Skeletal muscle cell (primary cell): Measurements from ENCODE around the gene DNAJB7.
"Not testable (repeated sequence)": the region's sequence is repeated elsewhere in the genome, so short reads cannot be mapped to it uniquely, and the experiment has no call there.

Experiments
- DNase-seq: peaks from one replicate; pipeline ENCODE4 v3.0.0-alpha.2; 2010; ENCODE audit warnings: low read depth
- H3K4me3 ChIP-seq: 2 replicates; pipeline ENCODE4 v1.5.1; 2011; ENCODE audit warnings: low read depth, mild to moderate bottlenecking, control low read depth, low read length, moderate library complexity

The DNAJB7 gene

DNA sequence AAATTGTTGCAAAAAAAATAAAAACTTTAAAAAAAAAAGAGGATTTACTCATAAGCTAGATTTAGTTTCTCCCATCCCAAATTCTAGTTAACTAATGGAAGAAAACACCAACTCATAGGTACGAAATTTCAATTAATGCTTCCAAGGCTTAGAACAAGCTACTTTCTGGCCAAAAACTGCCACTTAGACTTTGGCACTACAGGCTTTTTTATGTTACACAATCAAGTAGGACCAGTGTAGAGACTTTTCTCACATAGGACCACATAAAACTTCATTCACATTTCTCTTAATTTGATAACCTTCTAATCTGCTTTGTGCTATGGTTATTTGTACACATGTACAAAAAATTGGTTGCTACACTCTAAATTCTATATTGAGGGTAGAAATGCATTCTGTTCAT is 8.6 kb downstream of the DNAJB7 start:
- H3K4me3 ChIP-seq = no peak overlapping the region
- DNase-seq = no peak

DNA sequence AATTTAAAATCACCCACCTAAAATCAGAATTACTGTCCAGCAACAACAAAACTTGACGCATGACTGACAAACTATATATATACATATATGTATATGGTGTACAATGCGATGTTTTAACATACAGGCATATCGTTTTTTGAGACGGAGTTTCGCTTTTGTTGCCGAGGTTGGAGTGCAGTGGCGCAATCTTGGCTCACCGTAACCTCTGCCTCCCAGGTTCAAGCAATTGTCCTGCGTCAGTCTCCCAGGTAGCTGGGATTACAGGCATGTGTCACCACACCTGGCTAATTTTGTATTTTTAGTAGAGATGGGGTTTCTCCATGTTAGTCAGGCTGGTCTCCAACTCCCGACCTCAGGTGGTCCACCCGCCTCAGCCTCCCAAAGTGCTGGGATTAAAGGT is 16.1 kb downstream of the DNAJB7 start:
- not testable (repeated sequence) for H3K4me3 ChIP-seq, DNase-seq

DNA sequence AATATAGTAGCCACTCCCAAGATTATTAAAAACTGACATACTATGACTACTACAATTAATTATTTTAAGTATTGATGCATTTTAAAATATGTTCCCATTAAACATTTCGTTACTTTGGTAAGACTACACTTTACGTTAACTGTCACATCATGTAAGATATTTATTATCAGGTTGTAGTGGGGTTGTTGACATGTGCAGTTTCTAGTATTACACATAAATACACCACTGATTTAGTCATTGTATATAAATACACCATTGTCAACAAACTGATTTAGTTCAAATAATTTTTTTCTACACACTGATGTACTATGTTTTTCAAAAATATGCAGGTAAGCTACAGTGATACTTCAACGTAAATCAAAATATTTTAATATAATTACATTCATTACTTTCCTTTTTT is 17.0 kb downstream of the DNAJB7 start:
- no peak for DNase-seq
- no peak overlapping the region for H3K4me3 ChIP-seq

DNA sequence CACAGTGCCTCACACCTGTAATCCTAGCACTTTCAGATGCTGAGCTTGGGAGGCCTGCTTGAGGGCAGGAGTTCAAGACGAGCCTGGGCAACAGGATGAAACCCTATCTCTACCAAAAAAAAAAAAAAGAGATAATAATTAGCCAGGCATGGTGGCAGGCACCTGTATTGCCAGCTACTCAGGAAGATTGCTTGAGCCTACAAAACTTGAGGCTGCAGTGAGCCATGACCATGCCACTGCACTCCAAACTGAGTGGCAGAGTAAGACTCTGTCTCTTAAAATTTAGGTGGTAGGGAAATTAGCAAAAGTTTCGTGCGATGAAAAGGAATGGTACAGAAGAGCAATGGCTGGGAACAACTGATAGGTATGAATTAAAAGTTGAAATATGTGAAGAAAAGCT is 23.4 kb downstream of the DNAJB7 start:
- DNase-seq = no peak

DNA sequence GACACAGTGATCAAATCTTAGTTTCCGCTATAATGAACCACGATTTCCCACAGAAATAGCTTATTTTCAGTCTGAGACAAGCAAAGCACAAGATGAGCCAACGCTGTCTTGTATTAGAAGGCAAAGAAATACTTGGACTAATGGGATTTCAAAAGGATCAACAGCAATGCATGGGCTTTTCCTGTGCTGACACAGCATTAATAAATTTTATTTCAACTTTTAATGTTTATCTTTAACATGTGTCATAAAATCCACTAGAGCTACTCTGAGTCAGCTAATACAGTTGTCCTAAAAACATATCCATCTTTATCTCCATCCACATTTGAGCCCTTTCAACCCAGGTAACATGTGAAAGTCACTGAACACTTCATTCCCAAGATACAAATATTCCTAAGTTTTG is 27.3 kb downstream of the DNAJB7 start:
- H3K4me3 ChIP-seq = no peak overlapping the region
- no peak for DNase-seq

More for the DNA sequence above, 23.4 kb downstream of the DNAJB7 start:
- H3K4me3 ChIP-seq = no peak overlapping the region

DNA sequence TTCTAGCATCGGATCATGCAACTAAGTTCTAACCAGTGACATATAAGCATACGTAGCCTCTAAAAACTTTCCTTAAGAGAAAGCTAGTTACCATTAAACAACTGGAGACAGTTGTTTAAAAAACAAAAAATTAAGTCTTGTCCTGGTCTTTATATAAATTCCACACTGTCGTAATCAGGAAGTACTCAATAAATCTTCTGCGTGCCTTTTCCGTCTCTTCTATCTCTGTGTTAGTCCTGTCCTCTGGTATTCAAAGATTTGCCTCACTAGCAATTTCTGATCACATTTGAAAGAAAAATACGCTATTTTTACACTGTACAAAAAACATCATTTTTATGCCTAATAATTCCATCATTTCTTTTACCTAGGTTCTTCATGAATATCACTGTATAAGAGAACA is 32.8 kb downstream of the DNAJB7 start:
- H3K4me3 ChIP-seq = no peak overlapping the region
- no peak for DNase-seq

DNA sequence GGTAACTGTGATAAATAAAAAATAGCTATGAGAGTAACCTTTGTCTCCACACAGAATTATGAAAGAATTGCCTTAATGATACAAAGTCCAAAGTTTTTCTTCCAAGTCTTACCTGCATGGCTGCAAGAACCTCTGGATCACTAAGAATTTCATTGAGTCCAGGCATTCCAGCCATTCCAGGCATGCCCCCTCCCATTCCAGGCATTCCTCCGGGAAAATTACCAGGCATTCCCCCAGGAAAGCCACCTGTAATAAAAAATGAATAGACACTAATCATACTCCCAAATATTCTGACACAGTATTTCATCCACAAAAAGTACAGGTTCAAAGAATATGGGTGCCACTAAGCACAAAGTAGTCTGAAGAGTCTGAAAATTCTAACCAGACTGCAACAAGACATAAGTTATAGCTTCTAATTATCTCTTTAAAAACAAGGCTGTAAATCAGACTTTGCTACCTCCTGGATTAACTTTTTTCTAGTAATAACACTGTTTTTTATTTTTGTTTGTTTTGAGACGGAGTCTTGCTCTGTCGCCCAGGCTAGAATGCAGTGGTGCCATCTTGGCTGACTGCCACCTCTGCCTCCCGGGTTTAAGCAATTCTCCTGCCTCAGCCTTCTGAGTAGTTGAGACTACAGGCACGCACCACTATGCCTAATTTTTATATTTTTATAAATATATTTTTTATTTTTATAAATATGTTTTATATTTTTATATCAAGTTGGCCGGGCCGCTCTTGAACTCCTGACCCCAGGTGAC is 34.8 kb downstream of the DNAJB7 start:
- no peak overlapping the region for H3K4me3 ChIP-seq
- no peak for DNase-seq

DNA sequence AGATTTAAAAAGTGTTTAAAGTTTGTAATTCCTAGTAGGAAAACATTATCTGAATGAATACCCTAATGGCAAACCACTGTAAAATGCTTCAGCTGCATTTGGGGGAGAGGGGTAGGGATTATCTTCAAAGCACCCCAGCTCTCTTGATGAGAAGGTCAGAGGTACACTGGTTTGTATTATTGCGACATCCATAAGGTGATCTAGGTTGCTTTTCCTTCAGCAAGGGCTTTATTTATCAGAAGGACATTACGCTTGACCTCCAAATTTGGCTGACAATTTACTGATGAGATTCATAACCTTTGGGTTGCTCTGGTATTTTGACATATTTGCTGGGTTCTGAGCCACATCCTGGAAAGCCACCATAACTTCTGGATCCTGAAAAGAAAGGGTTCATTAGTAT is 35.6 kb downstream of the DNAJB7 start:
- not testable (repeated sequence) for H3K4me3 ChIP-seq, DNase-seq

DNA sequence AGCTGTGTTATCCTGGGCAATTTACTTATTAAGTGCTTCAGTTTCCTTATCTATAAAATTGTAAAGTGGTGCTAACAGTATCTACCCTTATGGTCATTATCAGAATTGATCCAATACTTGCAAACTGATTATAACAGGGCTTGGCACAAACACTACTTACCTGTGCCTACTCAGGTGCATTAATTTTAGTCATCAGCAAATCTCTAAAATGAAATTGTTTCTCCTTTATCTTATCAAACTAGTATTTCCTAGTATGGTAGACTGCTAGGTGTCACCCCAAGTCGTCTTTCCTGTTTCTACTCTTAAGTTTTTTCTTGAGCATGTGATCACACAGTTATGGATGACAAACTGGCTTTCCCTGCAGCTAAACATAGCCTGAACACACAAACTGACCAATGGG is 38.5 kb downstream of the DNAJB7 start:
- no peak for DNase-seq
- H3K4me3 ChIP-seq = no peak overlapping the region

DNA sequence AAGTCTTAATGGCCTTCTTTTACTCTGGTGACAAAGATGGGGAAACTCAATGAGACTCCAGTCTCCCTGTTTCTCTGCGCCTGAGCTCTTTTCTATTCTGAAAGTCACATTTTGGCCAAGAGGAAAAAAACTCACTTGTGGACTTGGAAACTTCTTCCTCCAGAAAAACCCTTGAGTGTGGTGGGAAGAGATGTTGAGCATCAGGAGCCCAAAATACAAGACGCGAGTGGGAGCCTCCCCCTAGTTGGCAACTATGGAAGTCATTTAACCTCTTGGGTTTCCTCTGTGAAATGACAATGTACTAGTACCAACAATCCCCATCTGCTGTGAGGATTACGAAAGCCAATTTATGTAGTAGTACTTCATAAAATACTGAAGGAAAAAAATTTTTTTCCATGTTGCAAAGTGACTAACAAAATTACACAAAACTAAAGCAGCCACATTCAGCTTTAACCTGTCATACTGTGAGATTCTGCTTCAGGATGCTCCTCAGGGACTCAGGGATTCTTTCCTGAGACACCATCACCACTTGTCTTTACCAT is 42.2 kb downstream of the DNAJB7 start:
- H3K4me3 ChIP-seq = peak overlapping the region; percentile 84
- no peak for DNase-seq

DNA sequence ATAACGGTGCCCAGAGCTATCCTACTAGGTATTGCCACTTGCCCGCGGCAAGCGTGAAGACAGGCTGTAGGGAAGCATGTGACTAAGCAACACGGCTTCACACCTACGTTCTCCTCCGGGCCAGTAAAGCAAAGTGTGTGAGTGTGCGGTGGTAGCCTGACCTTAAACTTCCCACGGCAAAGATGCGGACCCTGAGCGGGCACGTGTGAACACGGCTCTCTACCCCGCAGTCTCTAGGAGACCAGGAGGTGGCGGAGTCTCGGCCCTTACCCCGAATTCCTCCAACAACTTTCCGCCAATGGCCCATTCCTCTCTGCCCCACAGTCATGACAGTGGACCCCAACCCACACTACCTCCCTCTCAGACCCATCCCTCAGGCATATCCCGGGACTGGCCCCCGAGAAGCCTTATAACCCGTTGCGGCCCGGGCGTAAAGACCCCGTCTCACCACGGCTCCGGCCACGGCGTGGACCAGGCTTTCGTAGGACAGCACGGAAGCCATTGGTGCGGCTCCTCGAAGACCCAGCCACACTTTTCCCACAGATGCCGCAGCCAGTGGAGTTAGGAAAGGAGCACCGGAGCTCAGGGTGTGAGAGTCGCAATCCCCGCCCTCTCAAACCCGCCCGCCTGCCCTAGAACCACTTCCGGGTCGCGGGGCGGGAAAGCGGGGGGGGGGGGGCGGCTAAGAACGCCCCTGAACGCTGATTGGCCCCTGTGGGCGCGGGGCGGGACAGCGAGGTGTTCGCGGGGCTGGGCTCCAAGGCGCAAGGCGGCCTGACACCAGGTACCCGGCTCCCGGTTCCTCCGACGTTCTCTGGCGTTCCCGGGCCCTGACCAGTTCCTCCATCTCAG is 42.9 kb downstream of the DNAJB7 start, which contains the start of gene SLC25A17:
Gene SLC25A17, minus strand, starts transcription at position 600 of the 852 bp plus-strand sequence. Its CDS starts 98 bp downstream, at position 502.
- peak within 1 kb of the TSS; percentile 84 for H3K4me3 ChIP-seq

DNA sequence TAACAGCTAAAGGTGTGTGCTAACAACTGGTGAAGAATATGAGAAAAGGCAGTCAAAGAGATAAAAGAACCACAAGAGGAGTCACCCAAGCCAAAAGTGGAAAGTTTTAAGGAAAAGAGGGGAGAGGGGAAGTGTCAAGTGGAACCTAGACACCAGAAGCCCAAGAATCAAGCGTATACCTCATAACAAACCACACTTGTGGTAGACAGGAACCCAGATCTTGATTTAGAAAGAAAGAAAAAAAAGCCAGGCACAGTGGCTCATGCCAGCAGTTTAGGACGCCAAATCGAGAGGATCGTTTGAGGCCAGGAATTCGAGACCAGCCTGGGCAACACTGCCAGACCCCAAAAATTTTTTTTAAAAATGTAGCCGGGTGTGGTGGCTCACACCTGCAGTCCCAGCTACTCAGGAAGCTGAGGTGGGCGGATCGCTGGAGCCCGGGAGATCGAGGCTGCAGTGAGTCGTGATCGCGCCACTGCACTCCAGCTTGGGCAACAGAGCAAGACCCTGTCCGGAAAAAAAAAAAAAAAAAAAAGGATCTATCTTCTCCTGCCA is 43.6 kb downstream of the DNAJB7 start:
- no peak for DNase-seq
- H3K4me3 ChIP-seq = peak overlapping the region; percentile 84

More for the DNA sequence above, 42.9 kb downstream of the DNAJB7 start, which contains the start of gene SLC25A17:
- DNase-seq = peak; percentile 31

DNA sequence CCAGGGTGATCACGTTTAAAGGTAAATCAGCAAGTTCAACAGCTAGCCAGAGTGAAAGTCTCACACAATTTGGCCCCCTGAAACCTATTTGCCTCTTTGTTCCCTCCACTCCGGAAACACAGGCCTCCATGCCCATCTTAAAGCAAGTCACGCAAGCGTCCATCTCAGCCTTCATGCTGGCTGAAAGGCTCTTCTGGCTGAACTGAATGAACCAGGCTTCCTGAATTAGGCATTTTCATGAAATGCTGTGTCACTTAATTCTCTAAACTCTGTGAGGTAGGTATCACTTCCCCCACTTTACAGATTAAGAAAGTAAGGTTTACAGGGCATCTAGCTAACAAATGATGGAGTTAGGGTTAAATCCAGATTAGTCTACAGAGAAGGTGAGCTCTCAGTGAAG is 44.2 kb downstream of the DNAJB7 start:
- no peak overlapping the region for H3K4me3 ChIP-seq
- no peak for DNase-seq

DNA sequence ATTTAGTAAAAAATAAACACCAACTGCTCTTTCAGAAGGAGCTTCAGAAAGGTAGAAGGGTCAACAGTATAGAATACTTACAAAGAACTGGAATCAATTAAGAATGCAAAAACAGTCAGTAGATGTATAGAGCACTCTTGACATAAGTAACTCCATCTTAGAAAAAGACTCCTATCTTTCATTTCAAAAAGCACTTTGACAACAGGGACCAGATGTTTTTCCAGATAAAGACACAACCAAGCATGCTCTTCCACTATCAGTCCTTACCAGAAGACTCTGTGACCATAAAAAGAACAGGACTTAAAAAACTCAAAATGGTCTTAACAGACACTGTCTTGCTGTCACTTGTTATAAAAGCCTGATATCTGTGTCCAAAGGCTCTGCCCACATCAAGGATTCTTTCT is 48.0 kb downstream of the DNAJB7 start:
- H3K4me3 ChIP-seq = no peak overlapping the region
- no peak for DNase-seq
